ENCODE data around the gene PDE7B.

GRCh38 chr6:135814043-135814442 lies 37.5 kb upstream of the PDE7B start:
- no peak for TF ChIP-seq MAFK (IDR thresholded peaks at IDR 0.05; ENCODE audit: low read depth, low read length)
- TF ChIP-seq POLR2A (IDR thresholded peaks at IDR 0.05; ENCODE audit: low read depth, low read length), result no peak
- TF ChIP-seq CTCF (conservative IDR thresholded peaks at IDR 0.05; ENCODE audit: low read depth, low read length), result no peak
- no peak for TF ChIP-seq ELK1 (IDR thresholded peaks at IDR 0.05; ENCODE audit: borderline replicate concordance, low read depth, low read length)
- no peak for TF ChIP-seq CEBPB (IDR thresholded peaks at IDR 0.05; ENCODE audit: low read depth, low read length)
- TF ChIP-seq MXI1 (IDR thresholded peaks at IDR 0.05; ENCODE audit: borderline replicate concordance, low read depth, low read length), result no peak
- no peak for TF ChIP-seq NFE2L2 (IDR thresholded peaks at IDR 0.05; ENCODE audit: low read depth, low read length)
- no peak for TF ChIP-seq USF2 (IDR thresholded peaks at IDR 0.05; ENCODE audit: low read depth, low read length)
- no peak for TF ChIP-seq BHLHE40 (IDR thresholded peaks at IDR 0.05; ENCODE audit: low read depth, low read length)
- no peak for TF ChIP-seq RFX5 (IDR thresholded peaks at IDR 0.05; ENCODE audit: low read depth, low read length)
